Transverse colon (tissue), 4 donors: ENCODE data around the gene FAM107B. TPM values are rescaled to one million over a fixed set of nuclear protein-coding genes. Genes with fewer than 3 reads are reported as not detected.

Experiments used
- DNase-seq: peaks from one replicate; pipeline ENCODE4 v3.0.0-alpha.2; 2019
- H3K27ac ChIP-seq, 4 donors: fragments of 200-600 bp; sonication (generic); 2 replicates each; pipeline ENCODE4 v1.5.1; 2016 to 2018; ENCODE audit warnings: inconsistent platforms in 4 of 4
- H3K27me3 ChIP-seq: fragments of 200-600 bp; sonication (generic); 2 replicates; pipeline ENCODE4 v1.5.1; 2017; ENCODE audit warnings: inconsistent platforms
- H3K36me3 ChIP-seq, 4 donors: fragments of 200-600 bp; sonication (generic); 2 replicates each; pipeline ENCODE4 v1.5.1; 2017 to 2019; ENCODE audit warnings: inconsistent platforms in 4 of 4
- H3K4me1 ChIP-seq, 4 donors: fragments of 200-600 bp; sonication (generic); 2 replicates each; pipeline ENCODE4 v1.5.1; 2017 to 2020; ENCODE audit warnings: inconsistent platforms in 4 of 4
- H3K4me3 ChIP-seq, 4 donors: fragments of 200-600 bp; sonication (generic); 1 replicate in 1 of 4; 2 replicates in 3 of 4; pipeline versions ENCODE4 v1.5.1 to v1.6.1; 2017 to 2019; ENCODE audit warnings: inconsistent platforms in 4 of 4
- H3K9me3 ChIP-seq, 2 donors: fragments of 200-600 bp; sonication (generic); 2 replicates each; pipeline ENCODE4 v1.5.1; 2017 to 2019; ENCODE audit warnings: inconsistent platforms in 2 of 2
- EP300 ChIP-seq: sonication (generic); formaldehyde crosslinking; IDR thresholded peaks from one replicate; pipeline ENCODE4 v1.6.1; 2017; ENCODE audit warnings: antibody characterized with exemption, low read depth
- POLR2A ChIP-seq: fragments of 450-650 bp; IDR thresholded peaks from one replicate; pipeline ENCODE4 v1.6.1; 2016; ENCODE audit warnings: antibody characterized with exemption, mild to moderate bottlenecking, moderate library complexity
- POLR2AphosphoS5 ChIP-seq, 3 donors: sonication (generic); formaldehyde crosslinking; IDR thresholded peaks; one replicate each; pipeline ENCODE4 v1.6.1; 2016; ENCODE audit warnings: antibody characterized with exemption in 3 of 3
- WGBS, 2 donors: methylation state at CpG; one replicate each; pipeline ENCODE4 v1.1.5; 2018; ENCODE audit warnings: low coverage in 1 of 2; 5-methylcytosine and 5-hydroxymethylcytosine counted together
- in situ Hi-C, 4 donors: fragments of 200-750 bp; cut with MboI; loops; one replicate each; pipeline versions ENCODE4 v1.15.0 to v1.15.1; 2017; ENCODE audit warnings: low sequenced_read_pairs in 3 of 4, low pct_ligation_motif_present in 1 of 4, low pct_unique_long_range_greater_than_20kb in 1 of 4
- intact Hi-C: fragments of 100-400 bp; cut with DNase I; formaldehyde crosslinking; loops from one replicate; pipeline ENCODE4 v1.15.1; 2023; ENCODE audit warnings: low total_unique reads
- total RNA-seq, 4 donors: library from RNA; depleted of rRNA; stranded (reverse); fragments of >200 nt; gene quantifications; one replicate each; pipeline ENCODE4 v1.1.0, GENCODE V29; 2016
- TF ChIP-seq, protein P1 (sequence below), 5 experiments: fragments of 200-600 bp in 3 of 5; fragments of 450-650 bp in 2 of 5; sonication (generic) in 3 of 5; IDR thresholded peaks; 1 replicate in 2 of 5; 2 replicates in 3 of 5; pipeline ENCODE4 v1.5.1; 2016 to 2017; ENCODE audit warnings: antibody characterized with exemption in 5 of 5, inconsistent platforms in 3 of 5, mild to moderate bottlenecking in 2 of 5, moderate library complexity in 1 of 5

FAM107B gene
- total RNA-seq, 4 donors from 2014 or later, result 23.9 to 71.0 (median 52.8) TPM

DNA sequence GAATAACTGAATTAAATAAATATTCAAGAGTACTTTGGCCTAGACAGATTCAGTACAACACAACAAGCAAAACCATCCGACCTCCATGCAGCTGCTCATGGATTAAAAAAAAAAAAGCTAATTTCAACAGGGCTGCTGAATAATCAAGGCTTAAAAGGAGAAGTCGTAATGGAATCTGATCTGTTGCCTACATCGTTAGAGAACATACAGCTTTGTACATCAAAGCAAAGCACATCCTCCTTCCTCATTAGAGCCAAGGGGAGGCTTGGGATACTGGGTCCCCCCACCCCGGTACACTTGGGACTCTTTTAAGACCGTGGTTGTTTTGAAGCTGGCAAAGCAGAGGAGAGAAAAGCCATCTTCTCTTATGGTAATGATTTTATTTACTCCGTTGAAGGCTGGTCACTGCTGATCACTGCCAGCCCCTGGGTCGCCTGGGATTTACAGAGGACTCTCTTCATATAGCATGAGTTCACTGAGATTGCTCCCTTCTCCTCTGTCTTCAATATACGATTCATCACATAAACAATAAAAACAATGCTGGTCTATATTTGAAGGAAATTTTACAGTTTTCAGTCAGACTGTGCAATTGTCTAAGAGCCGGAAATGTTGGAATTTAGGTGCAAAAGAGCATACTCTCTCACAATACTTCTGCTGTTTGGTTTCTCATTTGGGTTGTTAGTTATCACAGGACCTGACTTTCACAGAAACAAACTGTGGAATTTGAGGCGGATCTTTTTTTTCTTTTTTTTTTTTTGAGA lies 148.8 kb downstream of the FAM107B start:
- WGBS, 2 donors, result 65% methylated on average over 10 of the region's 10 CpGs
- DNase-seq, result no peak
- Histone ChIP-seq H3K4me1 (peaks cover 0 to 33% (median 16%) of the 10 kb centered on the region in 4 donors), H3K36me3 (no peaks in the 10 kb centered on the region), H3K27ac (peak overlapping the region; percentile 13 to 60 (median 52)), H3K4me3 (no peak overlapping the region), H3K9me3 (no peaks in the 10 kb centered on the region), H3K27me3 (no peaks in the 10 kb centered on the region)
- intact Hi-C loops (no loop called here), in situ Hi-C loops (no loop called here)
- no peak for TF ChIP-seq EP300
- no peak for TF ChIP-seq POLR2AphosphoS5 (IDR thresholded peaks at IDR 0.05)
- TF ChIP-seq, protein P1, sequence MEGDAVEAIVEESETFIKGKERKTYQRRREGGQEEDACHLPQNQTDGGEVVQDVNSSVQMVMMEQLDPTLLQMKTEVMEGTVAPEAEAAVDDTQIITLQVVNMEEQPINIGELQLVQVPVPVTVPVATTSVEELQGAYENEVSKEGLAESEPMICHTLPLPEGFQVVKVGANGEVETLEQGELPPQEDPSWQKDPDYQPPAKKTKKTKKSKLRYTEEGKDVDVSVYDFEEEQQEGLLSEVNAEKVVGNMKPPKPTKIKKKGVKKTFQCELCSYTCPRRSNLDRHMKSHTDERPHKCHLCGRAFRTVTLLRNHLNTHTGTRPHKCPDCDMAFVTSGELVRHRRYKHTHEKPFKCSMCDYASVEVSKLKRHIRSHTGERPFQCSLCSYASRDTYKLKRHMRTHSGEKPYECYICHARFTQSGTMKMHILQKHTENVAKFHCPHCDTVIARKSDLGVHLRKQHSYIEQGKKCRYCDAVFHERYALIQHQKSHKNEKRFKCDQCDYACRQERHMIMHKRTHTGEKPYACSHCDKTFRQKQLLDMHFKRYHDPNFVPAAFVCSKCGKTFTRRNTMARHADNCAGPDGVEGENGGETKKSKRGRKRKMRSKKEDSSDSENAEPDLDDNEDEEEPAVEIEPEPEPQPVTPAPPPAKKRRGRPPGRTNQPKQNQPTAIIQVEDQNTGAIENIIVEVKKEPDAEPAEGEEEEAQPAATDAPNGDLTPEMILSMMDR (IDR thresholded peaks at IDR 0.05), result no peak
- no peak for TF ChIP-seq POLR2A

DNA sequence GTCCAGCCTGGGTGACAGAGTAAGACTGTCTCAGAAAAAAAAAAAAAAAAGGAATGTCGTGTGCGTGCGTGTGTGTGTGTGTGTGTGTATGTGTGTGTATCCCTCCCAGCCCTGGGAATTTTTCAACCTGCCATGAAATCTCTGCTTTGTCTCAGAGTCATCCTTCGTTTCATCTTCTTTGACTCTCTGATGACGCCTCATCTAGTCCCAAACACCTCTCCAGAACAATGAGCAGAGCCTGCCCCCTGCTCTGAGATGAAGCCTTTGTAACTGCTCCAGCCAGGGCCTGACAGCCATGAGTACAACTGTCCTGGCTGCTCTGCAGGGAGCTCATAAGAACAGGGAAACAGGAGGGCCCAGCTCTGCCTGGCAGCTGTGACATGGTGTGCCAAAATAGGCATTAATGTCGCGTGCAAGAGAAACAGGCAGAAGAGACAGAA lies 149.5 kb downstream of the FAM107B start:
- peaks cover 0 to 35% (median 16%) of the 10 kb centered on the region in 4 donors for H3K4me1 ChIP-seq
- no peak overlapping the region for H3K4me3 ChIP-seq
- intact Hi-C loops, result no loop called here
- H3K36me3 ChIP-seq, result no peaks in the 10 kb centered on the region
- in situ Hi-C loops, result no loop called here
- no peaks in the 10 kb centered on the region for H3K27me3 ChIP-seq
- no peak for TF ChIP-seq POLR2A
- TF ChIP-seq, protein P1 (IDR thresholded peaks at IDR 0.05), result no peak
- TF ChIP-seq POLR2AphosphoS5 (IDR thresholded peaks at IDR 0.05), result peak in 1 of 3 donors; percentile 35
- TF ChIP-seq EP300, result no peak
- DNase-seq, result no peak
- 73 to 79% methylated on average over 2 to 7 of the region's 7 CpGs for WGBS, 2 donors
- no peaks in the 10 kb centered on the region for H3K9me3 ChIP-seq
- H3K27ac ChIP-seq, result peak overlapping the region; percentile 7 to 60 (median 52)

DNA sequence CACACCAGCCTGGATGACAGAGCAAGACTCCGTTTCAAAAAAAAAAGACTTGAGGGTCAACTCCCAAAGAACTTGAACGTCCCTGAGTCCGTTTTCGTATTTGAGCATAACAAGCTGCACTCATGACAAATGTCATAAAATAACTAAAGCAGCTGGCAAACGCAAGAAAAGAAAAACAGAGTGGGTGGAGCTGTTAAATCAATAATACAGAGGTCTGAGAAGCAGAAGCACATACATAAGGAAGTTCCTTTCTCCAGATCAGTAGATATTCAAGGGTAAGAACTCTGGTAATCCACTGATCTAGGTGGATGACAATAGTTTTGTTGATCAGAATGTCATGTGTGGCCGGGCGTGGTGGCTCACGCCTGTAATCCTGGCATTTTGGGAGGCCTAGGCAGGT lies 150.1 kb downstream of the FAM107B start:
- TF ChIP-seq POLR2A (no peak), EP300 (no peak), POLR2AphosphoS5 (IDR thresholded peaks at IDR 0.05) (no peak)
- TF ChIP-seq, protein P1 (IDR thresholded peaks at IDR 0.05), result no peak
- Histone ChIP-seq H3K27me3 (no peaks in the 10 kb centered on the region), H3K4me1 (peaks cover 0 to 35% (median 16%) of the 10 kb centered on the region in 4 donors), H3K9me3 (no peaks in the 10 kb centered on the region), H3K36me3 (no peaks in the 10 kb centered on the region), H3K4me3 (no peak overlapping the region), H3K27ac (peak overlapping the region; percentile 7 to 60 (median 52))
- no peak for DNase-seq
- 48 to 67% methylated on average over 3 to 8 of the region's 8 CpGs for WGBS, 2 donors
- in situ Hi-C loops, result no loop called here
- intact Hi-C loops, result no loop called here

DNA sequence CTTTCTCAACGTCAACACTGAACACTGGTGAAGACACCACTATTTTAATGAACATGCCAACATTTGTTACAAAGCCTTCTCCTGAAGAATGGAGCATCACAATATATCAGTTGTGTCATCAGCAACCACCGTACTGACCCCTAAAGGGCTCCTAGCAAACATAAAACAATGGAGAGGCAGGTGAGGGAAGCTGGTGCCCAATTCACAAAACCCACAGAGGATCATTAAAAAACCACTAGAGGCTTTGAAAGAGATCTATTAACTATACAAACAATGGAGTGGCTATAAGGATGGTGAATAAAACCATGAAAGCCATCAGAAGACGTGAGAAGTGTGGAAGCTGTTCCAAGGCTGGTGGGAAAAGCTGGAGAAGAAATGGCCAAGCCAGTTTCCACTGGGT lies 150.8 kb downstream of the FAM107B start:
- H3K27ac ChIP-seq, result peak overlapping the region; percentile 15 to 60 (median 44)
- DNase-seq, result no peak
- 57 to 95% methylated on average over 3 of the region's 3 CpGs for WGBS, 2 donors
- TF ChIP-seq POLR2A (no peak), EP300 (no peak), POLR2AphosphoS5 (IDR thresholded peaks at IDR 0.05) (no peak)
- TF ChIP-seq, protein P1 (IDR thresholded peaks at IDR 0.05), result no peak
- H3K4me1 ChIP-seq, result peaks cover 0 to 35% (median 16%) of the 10 kb centered on the region in 4 donors
- in situ Hi-C loops, result no loop called here
- intact Hi-C loops, result no loop called here
- H3K36me3 ChIP-seq, result no peaks in the 10 kb centered on the region
- H3K4me3 ChIP-seq, result no peak overlapping the region
- no peaks in the 10 kb centered on the region for H3K9me3 ChIP-seq
- no peaks in the 10 kb centered on the region for H3K27me3 ChIP-seq
